ENCODE results near the gene MN1. TPM values are rescaled to one million over a fixed set of nuclear protein-coding genes. Genes with fewer than 3 reads are reported as not detected.

Gene MN1
- total and polyA plus RNA-seq, 7 donors: under 0.01 to 21.3 (median 6.4) TPM

GRCh38 chr22:27791159-27791858, 10.2 kb downstream of the MN1 start:
- WGBS, 2 donors: 70 to 81% methylated on average over 17 of the region's 17 CpGs
- Histone ChIP-seq H3K4me1 (peaks cover 0 to 30% (median 6%) of the 10 kb centered on the region in 4 donors), H3K27ac (peak overlapping the region; percentile 67 to 93 (median 79)), H3K9me3 (no peaks in the 10 kb centered on the region), H3K4me3 (peak overlapping the region in 1 of 4 donors; percentile 29), H3K36me3 (no peaks in the 10 kb centered on the region), H3K27me3 (peaks cover 0 to 5% (median 0%) of the 10 kb centered on the region in 3 donors)
- no peak for TF ChIP-seq CTCF (IDR thresholded peaks at IDR 0.05)
- no peak for TF ChIP-seq POLR2AphosphoS5 (IDR thresholded peaks at IDR 0.05)
- TF ChIP-seq EP300 (IDR thresholded peaks at IDR 0.05): no peak
- TF ChIP-seq POLR2A (IDR thresholded peaks at IDR 0.05): no peak
- no peak for DNase-seq
- intact Hi-C loops (cut with DNase I): no loop called here

GRCh38 chr22:27790376-27791158, 11.0 kb downstream of the MN1 start:
- Histone ChIP-seq H3K4me1 (peaks cover 0 to 30% (median 4%) of the 10 kb centered on the region in 4 donors), H3K27me3 (no peaks in the 10 kb centered on the region), H3K4me3 (peak overlapping the region in 1 of 4 donors; percentile 29), H3K9me3 (no peaks in the 10 kb centered on the region), H3K36me3 (no peaks in the 10 kb centered on the region), H3K27ac (peak overlapping the region; percentile 67 to 93 (median 79))
- TF ChIP-seq EP300 (IDR thresholded peaks at IDR 0.05) (no peak), POLR2AphosphoS5 (IDR thresholded peaks at IDR 0.05) (peak in 2 of 4 donors; percentile 25 to 53)
- no peak for DNase-seq
- WGBS, 2 donors: 78 to 82% methylated on average over 25 of the region's 25 CpGs
- intact Hi-C loops (cut with DNase I): no loop called here

GRCh38 chr22:27788500-27789288, 12.9 kb downstream of the MN1 start:
- H3K36me3 ChIP-seq: no peaks in the 10 kb centered on the region

GRCh38 chr22:27786965-27787364, 14.6 kb downstream of the MN1 start:
- peak overlapping the region; percentile 31 to 93 (median 78) for H3K27ac ChIP-seq
- no peak for DNase-seq
- H3K4me3 ChIP-seq: no peak overlapping the region
- TF ChIP-seq POLR2A (IDR thresholded peaks at IDR 0.05): no peak
- intact Hi-C loops (cut with DNase I): no loop called here
- H3K36me3 ChIP-seq: no peaks in the 10 kb centered on the region
- WGBS, 2 donors: 91 to 94% methylated on average over 13 of the region's 13 CpGs
- peaks cover 0 to 15% (median 5%) of the 10 kb centered on the region in 4 donors for H3K4me1 ChIP-seq
- no peaks in the 10 kb centered on the region for H3K27me3 ChIP-seq
- no peaks in the 10 kb centered on the region for H3K9me3 ChIP-seq

More at GRCh38 chr22:27788500-27789288, 12.9 kb downstream of the MN1 start:
- TF ChIP-seq EP300 (IDR thresholded peaks at IDR 0.05): no peak
- TF ChIP-seq POLR2AphosphoS5 (IDR thresholded peaks at IDR 0.05): no peak
- no peak for TF ChIP-seq POLR2A (IDR thresholded peaks at IDR 0.05)
- no peak for TF ChIP-seq CTCF (IDR thresholded peaks at IDR 0.05)
- H3K27me3 ChIP-seq: no peaks in the 10 kb centered on the region
- H3K4me1 ChIP-seq: peaks cover 0 to 30% (median 9%) of the 10 kb centered on the region in 4 donors
- WGBS, 2 donors: 87 to 92% methylated on average over 20 of the region's 20 CpGs
- no peak overlapping the region for H3K4me3 ChIP-seq
- H3K27ac ChIP-seq: peak overlapping the region; percentile 67 to 93 (median 79)
- DNase-seq: no peak
- no peaks in the 10 kb centered on the region for H3K9me3 ChIP-seq
- intact Hi-C loops (cut with DNase I): no loop called here

- Histone ChIP-seq H3K4me1 (peaks cover 0 to 21% (median 5%) of the 10 kb centered on the region in 4 donors), H3K36me3 (no peaks in the 10 kb centered on the region), H3K27ac (peak overlapping the region; percentile 49 to 93 (median 78)), H3K27me3 (no peaks in the 10 kb centered on the region), H3K4me3 (peak overlapping the region in 1 of 4 donors; percentile 28), H3K9me3 (no peaks in the 10 kb centered on the region)
- TF ChIP-seq POLR2AphosphoS5 (IDR thresholded peaks at IDR 0.05) (peak in 2 of 4 donors; percentile 30 to 40), POLR2A (IDR thresholded peaks at IDR 0.05) (no peak)
- intact Hi-C loops (cut with DNase I): no loop called here
- 75 to 76% methylated on average over 14 of the region's 14 CpGs for WGBS, 2 donors
- DNase-seq: peak; percentile 84
Measured at GRCh38 chr22:27786291-27786932, 15.1 kb downstream of the MN1 start.

Data from sigmoid colon (tissue), 7 donors.